Left colon (tissue), 2 donors: ENCODE results near the gene CDK11B. TPM values are rescaled to one million over a fixed set of nuclear protein-coding genes. Genes with fewer than 3 reads are reported as not detected.
A peak's percentile ranks its signal among the peaks of the same experiment; 100 is the strongest.

Experiments
- ATAC-seq: fragments of 200-7000 bp; cut with Tn5 transposase; one replicate; pipeline ENCODE4 v1.9.1; 2020; ENCODE audit warnings: mild to moderate bottlenecking, moderate library complexity
- DNase-seq, 2 donors: peaks; one replicate each; pipeline ENCODE4 v3.0.0-alpha.2; 2020
- intact Hi-C, 2 donors: fragments of 100-400 bp; cut with DNase I in 1 of 2; cut with micrococcal nuclease in 1 of 2; formaldehyde crosslinking; loops; one replicate each; pipeline versions ENCODE4 v1.11.2 to v1.14.0; 2022; cut with DNase I, micrococcal nuclease
- total RNA-seq, 2 donors: library from RNA; stranded (reverse); fragmentation: NEBNext Ultra II Directional; extraction: Animal tissue kit (Norgen Biotek cat#: 25700); gene quantifications; one replicate each; pipeline ENCODE4 v1.2.1, GENCODE V29; 2021
- donor health status: DM: no; HTN: no; CAD: no.
- donor health status: DM: yes; HTN: yes; CAD: no.

CDK11B gene
- total RNA-seq, 2 donors from 2014 or later: 29.6 to 37.0 TPM

DNA sequence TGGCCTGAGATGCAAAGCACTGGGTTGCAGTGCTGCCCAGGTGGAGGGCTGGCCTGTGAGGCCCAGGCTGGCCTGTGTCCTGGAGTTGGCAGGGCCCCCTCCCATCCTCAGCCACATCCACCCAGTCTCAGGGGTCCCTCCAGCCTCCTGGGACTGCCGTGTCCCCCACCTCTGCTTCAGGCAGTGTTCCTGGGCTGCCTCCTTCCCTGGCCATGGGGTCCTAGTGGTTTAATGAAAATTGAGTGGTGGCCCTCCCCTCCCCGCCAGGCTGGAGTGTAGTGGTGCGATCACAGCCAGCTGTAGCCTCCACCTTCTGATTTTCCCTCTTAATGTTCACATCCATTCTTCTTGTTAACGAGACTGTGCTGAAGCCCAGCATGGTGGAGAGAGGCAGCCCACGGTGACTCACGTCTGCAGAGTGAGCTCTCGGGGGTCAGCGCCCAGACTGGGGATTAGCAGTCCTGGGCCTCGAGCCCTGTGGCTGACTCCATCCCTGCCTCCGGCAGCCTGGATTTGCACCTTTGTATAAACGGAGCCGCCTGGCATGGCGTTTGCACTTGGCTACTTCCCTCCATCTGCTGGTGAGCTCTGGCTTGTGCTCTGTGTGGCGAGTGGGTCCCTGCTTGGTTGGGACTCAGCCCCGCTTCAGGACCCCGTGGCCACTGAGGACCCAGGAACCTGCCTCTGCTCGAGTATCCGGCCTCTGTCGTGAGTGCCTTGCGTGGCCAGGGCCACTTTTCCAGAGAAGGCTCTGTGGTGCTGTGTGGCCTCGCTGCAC, 36.6 kb downstream of the CDK11B start:
- intact Hi-C loops: no loop called here
- ATAC-seq (no peak), DNase-seq (peak in 1 of 2 donors; percentile 23)

DNA sequence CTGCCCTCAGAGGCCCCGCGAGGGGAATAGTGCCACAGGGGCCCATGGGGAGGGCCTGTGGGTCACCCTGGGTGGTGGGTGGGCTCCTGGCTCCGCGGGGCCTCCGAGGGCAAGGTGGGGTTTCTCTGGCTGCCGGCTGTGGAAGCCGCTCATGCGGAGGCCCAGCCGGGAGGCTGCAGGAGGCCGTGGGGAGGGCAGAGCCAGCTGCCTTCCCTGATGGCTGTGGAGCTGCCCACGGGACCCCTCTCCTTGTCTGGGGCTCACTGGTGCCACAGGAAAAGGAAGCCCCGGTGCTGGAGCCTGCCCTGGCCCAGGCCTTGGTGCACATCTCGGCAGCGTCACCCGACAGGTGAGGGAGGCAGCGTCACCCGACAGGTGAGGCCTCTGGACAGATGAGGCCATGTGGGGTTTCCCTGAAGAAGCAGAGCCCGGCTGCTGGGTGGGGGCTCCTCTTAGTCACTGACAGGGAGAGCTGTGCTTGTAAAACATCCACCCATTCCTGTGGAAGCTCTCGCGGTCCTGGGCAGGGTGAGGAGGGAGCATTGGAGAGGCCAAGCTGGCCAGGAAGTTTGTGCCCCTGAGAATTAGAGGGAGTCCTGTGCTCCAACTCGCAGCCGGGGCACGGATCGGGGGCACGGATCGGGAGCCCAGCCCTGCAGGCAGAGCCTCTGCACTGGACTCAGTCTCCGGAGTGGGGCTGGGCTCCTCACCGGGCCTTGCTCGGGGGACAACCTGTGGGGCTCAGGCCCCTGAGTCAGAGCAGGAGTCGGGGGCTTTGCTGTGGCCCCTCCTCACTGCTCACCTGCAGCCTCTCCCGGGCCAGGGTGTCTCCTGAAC, 37.4 kb downstream of the CDK11B start:
- peak in 1 of 2 donors; percentile 23 for DNase-seq
- no peak for ATAC-seq
- intact Hi-C loops: no loop called here

DNA sequence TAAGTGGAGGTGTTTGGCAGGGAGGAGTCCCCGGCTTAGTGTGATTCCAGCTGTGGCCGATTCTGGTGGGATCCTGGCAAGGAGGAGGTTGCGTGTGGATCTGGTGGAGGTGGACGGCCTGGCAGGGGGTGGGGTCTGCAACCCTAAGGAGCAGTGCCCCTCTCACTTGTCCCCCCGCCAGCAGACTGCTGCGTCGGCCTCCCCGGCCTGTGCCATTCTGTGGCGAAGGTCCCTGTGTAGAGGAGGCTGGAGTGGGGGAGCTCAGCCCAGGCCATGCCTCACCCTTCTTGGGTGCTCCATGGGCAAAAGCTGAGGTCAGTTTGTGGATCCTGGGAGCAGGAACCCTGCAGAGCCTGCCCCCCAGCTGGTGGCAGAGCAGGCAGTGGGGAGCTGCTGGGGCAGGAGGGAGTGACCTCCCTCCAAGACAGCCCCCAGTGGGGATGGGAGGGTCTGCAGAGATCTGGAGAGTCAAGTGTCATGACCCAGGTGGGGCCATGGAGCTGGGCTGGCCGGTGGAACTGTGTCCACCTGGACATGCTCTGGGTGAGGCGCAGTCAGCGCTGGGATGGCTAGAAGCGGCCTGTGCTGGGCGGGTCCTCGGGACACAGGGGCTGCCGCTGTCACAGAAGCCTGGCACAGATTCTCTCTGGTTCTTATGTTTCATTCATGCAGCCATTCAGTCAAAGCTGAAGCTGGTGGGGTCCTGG, 38.2 kb downstream of the CDK11B start:
- intact Hi-C loops: no loop called here
- DNase-seq (peak in 1 of 2 donors; percentile 21), ATAC-seq (no peak)

DNA sequence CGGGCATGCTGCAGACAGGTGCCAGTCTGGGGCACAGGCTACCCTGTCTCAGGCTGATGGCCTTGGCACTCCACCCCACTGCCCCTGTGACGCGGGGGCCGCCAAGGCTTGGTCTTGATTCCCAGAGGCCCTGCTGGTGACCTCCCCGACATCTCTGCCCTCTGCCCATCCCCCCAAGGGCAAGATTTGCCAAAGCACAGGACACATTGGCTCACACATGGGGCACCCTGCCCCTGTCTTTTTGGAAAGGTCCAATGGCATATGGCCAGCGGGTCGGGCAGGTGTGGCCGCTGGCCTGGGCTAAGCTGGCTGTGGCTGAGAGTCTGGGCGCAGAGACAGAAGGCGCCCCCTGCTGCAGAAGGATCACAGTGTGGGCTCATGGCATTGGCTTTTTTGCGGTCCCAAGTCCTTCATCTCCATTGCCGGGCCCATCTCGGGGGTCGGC, 38.9 kb downstream of the CDK11B start:
- DNase-seq: peak in 1 of 2 donors; percentile 24
- intact Hi-C loops: no loop called here
- no peak for ATAC-seq

DNA sequence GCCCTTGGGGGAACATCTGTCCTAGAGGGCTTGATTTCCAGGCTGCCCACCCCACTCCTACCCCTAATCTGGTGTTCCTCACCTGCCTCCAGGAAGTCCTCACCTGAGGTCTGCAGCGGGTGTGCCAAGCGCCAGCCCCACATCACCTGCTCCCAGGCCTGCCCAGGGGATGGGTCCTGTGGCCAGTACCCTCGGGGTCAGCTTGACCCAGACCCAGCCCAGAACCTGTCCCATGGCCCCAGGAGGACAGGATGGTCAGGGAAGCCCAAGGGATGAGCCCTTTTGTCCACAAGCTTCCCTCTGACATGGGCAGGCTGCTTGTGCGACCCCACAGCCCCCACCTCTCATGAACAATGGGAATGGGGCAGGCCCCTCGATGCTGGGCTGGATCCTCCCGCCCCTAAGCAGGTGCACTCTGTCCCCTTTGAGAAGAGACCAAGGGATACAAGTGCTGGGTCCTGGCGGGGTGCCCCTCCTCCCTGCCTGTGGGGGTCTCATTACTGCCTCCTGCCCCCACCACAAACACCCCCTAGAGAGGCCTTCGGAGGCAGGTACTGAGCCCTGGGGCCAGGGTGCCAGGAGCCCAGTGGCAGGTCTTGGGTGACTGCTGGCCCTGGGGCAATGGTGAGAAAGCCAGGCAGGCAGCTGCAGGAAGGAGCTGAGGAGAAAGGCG, 40.3 kb downstream of the CDK11B start:
- ATAC-seq: no peak
- peak in 1 of 2 donors; percentile 26 for DNase-seq
- intact Hi-C loops: no loop called here

DNA sequence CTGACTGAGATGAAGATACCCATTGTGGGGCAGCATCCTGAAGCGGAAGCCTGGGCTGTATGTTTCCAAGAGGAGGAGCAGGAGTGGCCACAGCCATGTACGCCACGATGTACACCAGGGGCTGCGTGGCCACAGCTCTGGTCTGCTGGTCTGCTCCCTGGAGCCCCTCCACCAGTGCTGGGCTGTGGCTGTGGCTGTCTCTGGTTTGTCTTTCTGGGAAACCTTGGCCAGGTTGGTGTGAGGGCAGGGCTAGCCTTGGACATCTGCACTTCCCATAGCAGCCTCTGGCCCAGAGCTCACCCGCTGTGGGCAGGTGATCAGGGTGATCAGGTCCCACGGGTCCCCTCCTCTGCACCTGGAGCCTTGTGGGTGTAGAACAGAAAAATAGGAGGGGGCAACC, 40.9 kb downstream of the CDK11B start:
- DNase-seq: peak in 1 of 2 donors; percentile 22
- no peak for ATAC-seq
- intact Hi-C loops: no loop called here

DNA sequence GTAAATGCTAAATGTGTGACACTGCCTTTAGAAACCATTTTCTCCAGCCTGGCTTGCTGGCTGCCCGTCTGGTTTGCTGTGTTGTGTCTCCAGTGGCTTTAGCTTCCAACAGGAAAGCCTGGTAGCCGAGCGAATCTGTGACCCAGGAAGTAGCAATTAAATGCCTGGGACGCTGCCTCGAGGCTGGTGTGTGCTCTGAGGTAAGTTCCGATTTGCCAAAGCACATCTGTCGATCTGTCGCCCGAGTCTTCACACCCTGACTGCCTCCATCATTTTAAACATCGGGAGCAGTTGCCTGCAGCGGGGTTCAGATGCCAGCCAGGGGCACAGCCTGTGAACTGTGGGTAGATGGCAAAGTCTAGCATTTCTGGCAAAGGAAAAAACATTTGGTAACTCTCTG, 41.3 kb downstream of the CDK11B start:
- intact Hi-C loops: no loop called here
- DNase-seq (no peak), ATAC-seq (no peak)

DNA sequence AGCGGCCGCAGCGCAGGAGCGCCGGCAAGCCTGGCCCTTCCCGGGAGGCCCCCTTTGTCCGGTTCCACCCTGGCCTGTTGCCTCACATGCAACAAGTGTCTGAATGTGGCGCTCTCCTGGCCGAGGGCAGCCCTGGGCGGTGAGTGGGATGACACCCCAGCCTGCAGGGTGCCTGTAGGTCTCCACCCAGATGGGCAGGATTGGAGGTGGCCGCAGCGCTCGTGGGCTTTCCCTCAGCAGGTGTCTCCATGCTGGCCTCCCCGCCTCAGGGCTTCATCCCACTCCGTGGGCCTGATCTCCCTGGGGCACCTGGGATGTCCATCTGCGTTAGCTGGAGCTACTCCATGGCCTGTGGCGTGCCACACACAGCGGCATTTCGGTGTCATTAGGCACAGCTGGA, 42.0 kb downstream of the CDK11B start:
- intact Hi-C loops: no loop called here
- DNase-seq: peak; percentile 27 to 30
- no peak for ATAC-seq

DNA sequence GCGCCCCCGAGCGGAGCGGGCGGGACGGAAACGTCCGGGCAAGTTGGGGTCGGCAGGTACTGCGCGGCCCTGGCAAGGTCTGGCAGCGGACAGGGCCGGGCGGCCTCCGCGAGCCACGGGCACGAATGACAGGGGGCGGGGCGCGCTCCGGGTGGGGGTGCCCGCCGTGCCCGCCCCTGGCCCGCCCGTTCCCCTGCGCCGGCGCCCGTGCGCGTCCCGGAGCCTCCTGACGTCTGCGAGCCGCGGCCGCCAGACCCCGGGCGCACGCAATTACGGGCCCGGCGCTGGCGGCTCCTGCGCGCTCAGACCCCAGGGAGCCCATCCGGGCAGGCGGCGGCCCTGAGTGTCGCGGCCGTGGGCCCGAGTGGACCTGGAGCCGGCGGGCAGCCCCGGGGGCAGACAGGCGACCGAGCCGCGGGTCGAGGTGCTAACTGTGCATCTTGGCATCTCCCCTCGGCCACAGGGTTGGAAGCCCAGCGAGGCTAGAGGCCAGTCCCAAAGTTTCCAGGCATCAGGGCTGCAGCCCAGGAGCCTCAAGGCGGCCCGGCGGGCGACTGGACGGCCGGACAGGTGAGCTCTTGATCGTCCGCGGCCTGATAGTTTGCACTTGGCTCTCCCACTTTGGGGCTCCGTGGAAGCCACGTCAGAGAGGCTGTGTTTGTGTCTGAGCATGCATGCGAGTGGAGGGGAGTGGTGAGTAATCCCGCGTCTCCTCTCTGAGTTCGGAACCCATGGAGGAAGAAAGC, 42.6 kb downstream of the CDK11B start:
- peak; percentile 48 to 76 for DNase-seq
- ATAC-seq: peak; percentile 50
- intact Hi-C loops: no loop called here

DNA sequence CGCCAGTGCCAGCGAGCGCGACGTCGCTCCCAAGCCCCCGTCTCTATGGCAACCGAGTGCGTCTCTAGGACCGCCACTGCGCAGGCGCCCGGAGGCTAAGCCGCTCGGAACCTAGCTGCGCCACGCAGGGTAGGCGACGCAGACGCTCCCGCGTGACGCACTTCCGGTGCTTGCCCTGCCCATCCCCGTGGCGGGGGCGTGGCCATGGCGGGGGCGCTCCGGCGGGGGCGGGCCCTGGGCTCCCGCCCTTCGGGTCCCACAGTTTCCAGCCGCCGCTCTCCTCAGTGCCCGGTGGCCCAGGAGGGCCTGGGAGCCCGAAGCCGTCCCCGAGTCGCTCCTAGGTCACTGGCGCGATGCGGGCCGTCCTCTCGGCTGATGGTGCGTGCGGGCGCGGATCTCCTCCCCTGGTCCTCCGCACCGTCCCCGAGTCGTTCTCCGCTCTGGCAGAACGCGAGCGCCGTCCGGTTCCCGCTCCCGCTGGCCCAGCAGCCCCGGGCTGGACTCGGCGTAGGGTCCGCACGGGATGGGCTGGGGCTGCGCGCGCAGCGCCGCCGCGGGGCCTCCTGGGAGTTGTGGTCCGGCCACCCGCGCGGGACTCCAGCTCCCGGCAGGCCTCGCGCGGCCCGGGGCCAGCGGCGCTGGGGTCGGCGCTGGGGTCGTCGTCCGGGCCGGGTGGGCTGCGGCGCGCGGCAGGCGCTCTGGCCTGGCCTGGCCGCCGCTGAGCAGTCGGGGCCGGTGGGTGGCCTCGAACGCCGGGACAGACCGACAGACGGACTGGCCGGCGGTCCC, 43.4 kb downstream of the CDK11B start, which contains the start of gene MIB2:
TSS of gene MIB2 (plus strand) at position 245 of the 789 bp plus-strand sequence. CDS start 7,953 bp downstream, outside the sequence.
- intact Hi-C loops: no loop called here
- ATAC-seq: peak; percentile 90
- peak; percentile 96 for DNase-seq

DNA sequence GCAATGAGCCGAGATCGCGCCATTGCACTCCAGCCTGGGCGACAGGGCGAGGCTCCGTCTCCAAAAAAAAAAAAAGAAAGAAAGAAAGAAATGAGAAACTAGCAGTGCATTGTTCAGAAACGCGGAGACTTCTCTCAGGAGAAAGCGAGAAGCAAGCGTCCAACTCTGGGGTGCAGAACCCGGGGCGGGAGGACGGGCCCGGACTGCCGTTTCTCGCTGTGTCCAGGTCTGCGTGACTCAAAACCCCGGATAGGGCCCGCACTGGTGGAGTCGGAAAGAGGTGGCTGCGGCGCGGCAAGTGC, 43.9 kb downstream of the CDK11B start:
- ATAC-seq (no peak), DNase-seq (no peak)
- intact Hi-C loops: no loop called here

DNA sequence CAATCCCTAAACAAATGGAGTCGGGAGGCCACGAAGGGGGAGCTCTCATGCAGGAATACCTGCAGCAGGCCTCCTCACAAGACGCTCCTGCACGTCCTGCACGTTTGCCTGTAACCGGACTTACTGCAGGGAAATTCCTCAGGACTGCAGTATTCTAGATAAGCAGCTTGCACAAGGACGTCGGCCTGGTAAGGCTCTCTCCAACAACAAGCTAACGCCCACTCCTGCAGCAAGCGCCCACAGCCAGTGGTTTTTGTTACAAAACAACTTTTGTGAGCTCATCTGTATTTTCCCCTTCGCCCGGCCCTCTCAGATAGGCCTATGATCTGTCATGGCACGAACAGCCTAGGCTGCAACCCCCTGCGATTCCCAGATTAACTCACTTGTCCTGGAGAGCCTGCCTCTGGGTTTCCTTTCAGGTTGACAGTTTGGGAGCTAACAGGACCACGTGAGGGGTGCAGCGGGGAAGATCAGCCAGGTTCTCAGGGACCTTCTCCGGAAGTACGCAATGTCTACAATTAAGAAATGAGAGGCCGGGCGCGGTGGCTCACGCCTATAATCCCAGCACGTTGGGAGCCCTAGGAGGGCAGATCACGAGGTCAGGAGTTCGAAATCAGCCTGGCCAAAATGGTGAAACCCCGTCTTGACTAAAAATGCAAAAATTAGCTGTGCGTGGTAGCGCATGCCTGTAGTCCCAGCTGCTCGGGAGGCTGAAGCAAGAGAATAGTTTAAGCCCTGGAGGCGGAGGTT, 44.4 kb downstream of the CDK11B start:
- ATAC-seq (peak; percentile 25), DNase-seq (peak; percentile 24 to 66)
- intact Hi-C loops: no loop called here

DNA sequence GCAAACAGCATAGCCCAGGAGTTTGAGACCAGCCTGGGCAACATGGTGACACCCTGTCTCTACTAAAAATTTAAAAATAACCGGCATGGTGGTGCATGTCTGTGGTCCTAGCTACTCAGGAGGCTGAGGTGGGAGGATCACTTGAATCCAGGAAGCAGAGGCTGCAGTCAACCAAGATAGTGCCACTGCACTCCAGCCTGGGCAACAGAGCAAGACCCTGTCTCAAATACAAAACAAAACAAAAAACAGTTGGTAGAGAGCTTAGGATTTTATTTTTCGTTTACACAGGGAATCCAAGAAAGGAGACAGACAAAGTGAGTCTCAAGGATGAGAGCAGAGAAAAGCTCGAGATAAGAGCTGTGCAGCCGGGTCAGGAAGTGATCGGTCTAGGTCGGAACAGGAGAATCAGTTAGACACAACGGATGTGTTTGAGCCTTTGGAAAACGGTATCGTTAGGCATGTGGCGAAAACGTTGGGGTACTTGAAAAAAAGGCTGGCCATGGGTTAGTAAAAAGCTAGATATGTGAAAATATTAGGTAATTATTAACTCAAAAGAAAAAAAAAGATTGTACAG, 45.2 kb downstream of the CDK11B start:
- intact Hi-C loops: no loop called here
- no peak for DNase-seq
- ATAC-seq: no peak

DNA sequence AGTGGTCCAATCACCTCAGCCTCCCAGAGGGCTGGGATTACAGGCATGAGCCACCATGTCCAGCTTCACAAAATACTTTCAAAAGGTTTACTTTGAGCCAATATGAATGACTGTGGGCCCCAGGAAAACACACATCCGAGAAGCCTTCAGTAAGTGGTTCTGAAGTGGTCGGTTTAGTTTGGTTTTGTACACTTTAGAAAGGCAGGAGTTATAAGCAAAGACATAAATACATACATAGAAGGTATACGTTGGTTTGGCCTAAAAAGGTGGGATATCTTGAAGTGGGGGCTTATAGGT, 46.8 kb downstream of the CDK11B start:
- DNase-seq (no peak), ATAC-seq (no peak)
- intact Hi-C loops: no loop called here

DNA sequence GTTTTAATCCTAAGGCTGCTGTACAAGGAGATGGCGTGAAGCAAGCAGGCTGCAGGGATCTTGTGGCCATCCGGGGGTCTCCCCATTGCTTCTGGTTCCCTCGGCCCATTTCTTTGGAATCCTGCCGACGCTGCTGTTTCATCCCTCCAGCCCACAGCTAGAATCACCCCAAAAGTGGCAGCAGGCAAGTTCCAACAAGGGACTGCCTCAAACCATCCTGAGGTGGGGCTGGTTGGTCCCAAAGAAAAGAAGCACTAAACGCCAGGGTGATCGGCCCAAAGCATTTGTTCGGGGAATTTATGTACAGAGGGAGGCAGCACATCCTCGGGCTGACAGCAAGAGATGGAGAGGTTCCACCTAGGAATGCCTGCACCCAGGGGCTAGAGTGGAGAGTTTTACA, 48.0 kb downstream of the CDK11B start:
- intact Hi-C loops: no loop called here
- DNase-seq: no peak
- no peak for ATAC-seq

DNA sequence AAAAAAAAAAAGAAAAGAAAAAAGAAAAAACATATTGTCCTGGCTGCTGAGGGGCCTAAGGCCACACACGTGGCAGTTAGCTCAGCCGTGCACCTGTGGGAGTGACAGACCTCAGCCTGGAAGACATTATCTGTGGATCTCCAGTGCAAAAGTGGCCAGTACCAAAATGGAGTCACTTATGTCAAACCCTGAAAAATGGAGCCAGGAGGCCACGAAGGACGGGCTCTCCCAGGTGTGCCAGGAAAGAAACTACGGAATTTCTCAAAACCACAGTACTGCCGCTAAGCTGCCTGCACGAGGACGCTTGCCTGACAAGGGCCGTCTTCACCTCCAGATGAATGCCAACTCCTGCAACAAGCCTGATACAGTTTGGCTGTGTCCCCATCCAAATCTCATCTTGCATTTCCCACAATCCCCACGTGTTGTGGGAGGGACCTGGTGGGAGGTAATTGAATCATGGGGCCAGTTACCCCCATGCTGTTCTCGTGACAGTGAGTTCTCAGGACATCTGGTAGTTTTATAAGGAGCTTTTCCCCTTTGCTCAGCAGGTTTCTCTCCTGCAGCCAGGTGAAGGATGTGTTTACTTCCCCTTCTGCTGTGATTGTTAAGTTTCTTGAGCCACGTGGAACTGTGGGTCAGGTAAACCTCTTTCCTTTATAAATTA, 48.9 kb downstream of the CDK11B start:
- no peak for ATAC-seq
- no peak for DNase-seq
- intact Hi-C loops: no loop called here
